ENCODE data around the gene PPIL4. TPM values are rescaled to one million over a fixed set of nuclear protein-coding genes. Genes with fewer than 3 reads are reported as not detected.

Gene PPIL4
- total RNA-seq, 2 donors from 2014 or later, result 18.7 to 19.7 TPM

GRCh38 chr6:149560736-149561135 lies 14.9 kb upstream of the PPIL4 start:
- ATAC-seq, result peak in 1 of 2 donors; percentile 46
- H3K27ac Mint-ChIP-seq, result no peak overlapping the region

GRCh38 chr6:149559389-149559788 lies 13.5 kb upstream of the PPIL4 start:
- H3K27ac Mint-ChIP-seq, result no peak overlapping the region
- no peak for ATAC-seq
- H3K9me3 Mint-ChIP-seq, result no peaks in the 10 kb centered on the region
- DNase-seq (ENCODE audit: low spot score), result no peak
- no peaks in the 10 kb centered on the region for H3K4me1 Mint-ChIP-seq (ENCODE audit: low read depth in 2 of 2)
- peaks cover 29 to 54% of the 10 kb centered on the region in 2 donors for H3K27me3 Mint-ChIP-seq
- no peaks in the 10 kb centered on the region for H3K36me3 Mint-ChIP-seq
- no peak overlapping the region for H3K4me3 Mint-ChIP-seq

More at GRCh38 chr6:149560736-149561135, 14.9 kb upstream of the PPIL4 start:
- H3K4me3 Mint-ChIP-seq, result no peak overlapping the region
- H3K27me3 Mint-ChIP-seq, result peaks cover 21 to 40% of the 10 kb centered on the region in 2 donors
- H3K4me1 Mint-ChIP-seq (ENCODE audit: low read depth in 2 of 2), result no peaks in the 10 kb centered on the region
- H3K9me3 Mint-ChIP-seq, result no peaks in the 10 kb centered on the region
- no peak for DNase-seq (ENCODE audit: low spot score)
- no peaks in the 10 kb centered on the region for H3K36me3 Mint-ChIP-seq

- DNase-seq (ENCODE audit: low spot score), result no peak
Observed at GRCh38 chr6:149558029-149558428, 12.2 kb upstream of the PPIL4 start.

GRCh38 chr6:149551920-149552319 lies 6.1 kb upstream of the PPIL4 start:
- Mint-ChIP-seq H3K36me3 (no peaks in the 10 kb centered on the region), H3K9me3 (no peaks in the 10 kb centered on the region), H3K27me3 (peaks cover 20 to 28% of the 10 kb centered on the region in 2 donors), H3K4me1 (ENCODE audit: low read depth in 2 of 2) (peaks cover 0 to 6% of the 10 kb centered on the region in 2 donors), H3K27ac (no peak overlapping the region), H3K4me3 (no peak overlapping the region)
- no peak for DNase-seq (ENCODE audit: low spot score)
- ATAC-seq, result peak in 1 of 2 donors; percentile 24

More at GRCh38 chr6:149558029-149558428, 12.2 kb upstream of the PPIL4 start:
- peaks cover 32 to 62% of the 10 kb centered on the region in 2 donors for H3K27me3 Mint-ChIP-seq
- H3K4me3 Mint-ChIP-seq, result no peak overlapping the region
- H3K27ac Mint-ChIP-seq, result no peak overlapping the region
- no peaks in the 10 kb centered on the region for H3K9me3 Mint-ChIP-seq
- no peak for ATAC-seq
- no peaks in the 10 kb centered on the region for H3K36me3 Mint-ChIP-seq
- no peaks in the 10 kb centered on the region for H3K4me1 Mint-ChIP-seq (ENCODE audit: low read depth in 2 of 2)

GRCh38 chr6:149545258-149545753 lies 537 bp downstream of the PPIL4 start:
- peak overlapping the region; percentile 94 to 96 for H3K27ac Mint-ChIP-seq
- peaks cover 0 to 4% of the 10 kb centered on the region in 2 donors for H3K27me3 Mint-ChIP-seq
- peak overlapping the region; percentile 99 for H3K4me3 Mint-ChIP-seq
- no peaks in the 10 kb centered on the region for H3K9me3 Mint-ChIP-seq
- no peak for DNase-seq (ENCODE audit: low spot score)
- H3K36me3 Mint-ChIP-seq, result no peaks in the 10 kb centered on the region
- peaks cover 28 to 30% of the 10 kb centered on the region in 2 donors for H3K4me1 Mint-ChIP-seq (ENCODE audit: low read depth in 2 of 2)
- peak in 1 of 2 donors; percentile 24 for ATAC-seq

- H3K4me1 Mint-ChIP-seq (ENCODE audit: low read depth in 2 of 2), result peaks cover 28 to 30% of the 10 kb centered on the region in 2 donors
- H3K4me3 Mint-ChIP-seq, result peak overlapping the region; percentile 99
- no peak for ATAC-seq
- no peaks in the 10 kb centered on the region for H3K36me3 Mint-ChIP-seq
- peaks cover 0 to 4% of the 10 kb centered on the region in 2 donors for H3K27me3 Mint-ChIP-seq
- H3K27ac Mint-ChIP-seq, result peak overlapping the region; percentile 94 to 96
- DNase-seq (ENCODE audit: low spot score), result no peak
- H3K9me3 Mint-ChIP-seq, result no peaks in the 10 kb centered on the region
Observed at GRCh38 chr6:149544646-149545257, 1.1 kb downstream of the PPIL4 start.

- H3K36me3 Mint-ChIP-seq, result peaks cover 11% of the 10 kb centered on the region
- ATAC-seq (no peak), DNase-seq (ENCODE audit: low spot score) (no peak)
- H3K4me1 Mint-ChIP-seq (ENCODE audit: low read depth in 2 of 2), result peaks cover 27 to 28% of the 10 kb centered on the region in 2 donors
- H3K9me3 Mint-ChIP-seq, result no peaks in the 10 kb centered on the region
- no peak overlapping the region for H3K4me3 Mint-ChIP-seq
- H3K27ac Mint-ChIP-seq, result no peak overlapping the region
- no peaks in the 10 kb centered on the region for H3K27me3 Mint-ChIP-seq
Observed at GRCh38 chr6:149541139-149541538, 4.7 kb downstream of the PPIL4 start.

- ATAC-seq (no peak), DNase-seq (ENCODE audit: low spot score) (no peak)
- Mint-ChIP-seq H3K27ac (no peak overlapping the region), H3K4me3 (no peak overlapping the region), H3K4me1 (ENCODE audit: low read depth in 2 of 2) (peaks cover 4 to 6% of the 10 kb centered on the region in 2 donors), H3K9me3 (no peaks in the 10 kb centered on the region), H3K27me3 (no peaks in the 10 kb centered on the region), H3K36me3 (peaks cover 25% of the 10 kb centered on the region)
Observed at GRCh38 chr6:149534742-149535141, 11.1 kb downstream of the PPIL4 start.

GRCh38 chr6:149529650-149530049 lies 16.2 kb downstream of the PPIL4 start:
- peaks cover 0 to 6% of the 10 kb centered on the region in 2 donors for H3K4me1 Mint-ChIP-seq (ENCODE audit: low read depth in 2 of 2)
- H3K27me3 Mint-ChIP-seq, result no peaks in the 10 kb centered on the region
- peaks cover 19% of the 10 kb centered on the region for H3K36me3 Mint-ChIP-seq
- no peak for DNase-seq (ENCODE audit: low spot score)
- no peak overlapping the region for H3K4me3 Mint-ChIP-seq
- no peaks in the 10 kb centered on the region for H3K9me3 Mint-ChIP-seq
- peak overlapping the region in 1 of 2 donors; percentile 60 for H3K27ac Mint-ChIP-seq
- ATAC-seq, result no peak

GRCh38 chr6:149515494-149515893 lies 30.3 kb downstream of the PPIL4 start:
- H3K36me3 Mint-ChIP-seq, result peaks cover 18% of the 10 kb centered on the region
- H3K4me3 Mint-ChIP-seq, result no peak overlapping the region
- no peak for ATAC-seq
- H3K27me3 Mint-ChIP-seq, result no peaks in the 10 kb centered on the region
- no peaks in the 10 kb centered on the region for H3K9me3 Mint-ChIP-seq
- H3K4me1 Mint-ChIP-seq (ENCODE audit: low read depth in 2 of 2), result peaks cover 4 to 6% of the 10 kb centered on the region in 2 donors
- H3K27ac Mint-ChIP-seq, result peak overlapping the region; percentile 13 to 22
- no peak for DNase-seq (ENCODE audit: low spot score)

- no peak overlapping the region for H3K27ac Mint-ChIP-seq
Observed at GRCh38 chr6:149513915-149514314, 31.9 kb downstream of the PPIL4 start.

GRCh38 chr6:149510793-149511512 lies 34.9 kb downstream of the PPIL4 start:
- Mint-ChIP-seq H3K9me3 (no peaks in the 10 kb centered on the region), H3K27me3 (no peaks in the 10 kb centered on the region), H3K36me3 (peaks cover 9% of the 10 kb centered on the region), H3K4me3 (no peak overlapping the region), H3K27ac (no peak overlapping the region), H3K4me1 (ENCODE audit: low read depth in 2 of 2) (peaks cover 0 to 6% of the 10 kb centered on the region in 2 donors)
- ATAC-seq (no peak), DNase-seq (ENCODE audit: low spot score) (no peak)

More at GRCh38 chr6:149513915-149514314, 31.9 kb downstream of the PPIL4 start:
- no peak overlapping the region for H3K4me3 Mint-ChIP-seq
- no peaks in the 10 kb centered on the region for H3K27me3 Mint-ChIP-seq
- peaks cover 4 to 6% of the 10 kb centered on the region in 2 donors for H3K4me1 Mint-ChIP-seq (ENCODE audit: low read depth in 2 of 2)
- H3K36me3 Mint-ChIP-seq, result peaks cover 14% of the 10 kb centered on the region
- DNase-seq (ENCODE audit: low spot score) (no peak), ATAC-seq (no peak)
- no peaks in the 10 kb centered on the region for H3K9me3 Mint-ChIP-seq

- Mint-ChIP-seq H3K27me3 (no peaks in the 10 kb centered on the region), H3K9me3 (no peaks in the 10 kb centered on the region), H3K4me3 (no peak overlapping the region), H3K27ac (peak overlapping the region in 1 of 2 donors; percentile 53), H3K36me3 (peaks cover 11% of the 10 kb centered on the region), H3K4me1 (ENCODE audit: low read depth in 2 of 2) (peaks cover 4 to 6% of the 10 kb centered on the region in 2 donors)
- ATAC-seq, result peak in 1 of 2 donors; percentile 70
- DNase-seq (ENCODE audit: low spot score), result no peak
Observed at GRCh38 chr6:149508485-149508884, 37.4 kb downstream of the PPIL4 start.

- H3K4me1 Mint-ChIP-seq (ENCODE audit: low read depth in 2 of 2), result peaks cover 4 to 6% of the 10 kb centered on the region in 2 donors
- H3K27me3 Mint-ChIP-seq, result no peaks in the 10 kb centered on the region
- H3K36me3 Mint-ChIP-seq, result peaks cover 7% of the 10 kb centered on the region
- peak overlapping the region in 1 of 2 donors; percentile 60 for H3K27ac Mint-ChIP-seq
- H3K9me3 Mint-ChIP-seq, result no peaks in the 10 kb centered on the region
- H3K4me3 Mint-ChIP-seq, result no peak overlapping the region
- DNase-seq (ENCODE audit: low spot score), result no peak
- ATAC-seq, result no peak
Observed at GRCh38 chr6:149503872-149504271, 42.0 kb downstream of the PPIL4 start.

Measured in natural killer cell treated with Interleukin-12 subunit alpha and Interleukin-12 subunit beta and Interleukin-15 and Interleukin-18, amount 100 ng/mL, for 72 hours (primary cell).